Hematopoietic multipotent progenitor cell treated with erythropoietin and hydrocortisone succinate and interleukin-3 and kit ligand, for 6 days (in vitro differentiated cells): Measurements from ENCODE around the gene SLC66A1.
"Not testable (repeated sequence)": the region's sequence is repeated elsewhere in the genome, so short reads cannot be mapped to it uniquely, and the experiment has no call there.

Experiments
- DNase-seq: peaks from one replicate; pipeline ENCODE4 v3.0.0-alpha.2; 2015

Gene SLC66A1

DNA sequence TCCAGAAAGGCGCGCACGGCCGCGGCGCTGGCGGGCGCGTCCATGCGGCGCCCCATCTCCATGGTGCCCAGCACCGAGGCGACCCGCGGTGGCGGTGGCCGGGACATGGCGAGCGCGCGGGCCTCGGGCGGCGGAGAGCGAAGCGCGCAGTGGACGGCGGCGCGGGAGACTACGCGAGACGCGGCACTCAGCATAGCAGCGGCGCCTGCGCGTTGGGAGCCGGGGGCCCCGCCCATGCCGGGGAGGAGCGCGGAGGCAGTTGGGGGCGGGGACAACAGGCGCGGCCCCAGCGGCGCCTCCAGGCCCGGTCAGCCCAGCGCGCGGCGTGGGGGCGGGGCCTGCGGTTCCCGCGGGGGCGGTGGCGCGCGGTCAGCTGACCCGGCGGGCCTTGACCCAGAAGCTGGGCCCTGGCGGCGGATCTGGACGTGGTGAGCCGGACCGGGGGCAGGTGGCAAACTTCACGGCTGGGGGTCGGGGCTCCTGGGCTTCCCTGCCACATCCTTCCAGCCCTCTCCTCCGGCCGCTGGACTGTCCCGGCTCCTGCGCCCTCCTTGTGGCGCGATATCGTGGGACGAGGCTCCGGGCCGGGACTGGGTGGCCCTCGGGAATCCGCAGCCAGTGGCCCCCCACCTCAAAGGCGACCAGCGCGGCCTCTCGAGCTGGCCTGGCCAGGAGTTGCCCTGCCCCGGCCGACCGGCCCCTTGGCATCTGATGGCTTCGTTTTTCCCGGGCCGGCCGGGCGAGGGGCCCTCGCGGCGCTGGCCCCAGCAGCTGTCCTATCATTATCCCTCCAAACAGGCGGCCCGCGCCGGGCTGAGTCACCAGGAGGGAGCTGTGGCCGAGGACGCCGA is at the start of gene SLC66A1, which contains the start of gene AKR7A2:
TSS of gene SLC66A1 (plus strand) at position 396 of the 851 bp plus-strand sequence. CDS start 5,352 bp downstream, outside the sequence.
TSS of gene AKR7A2 (minus strand) at position 214 of the 851 bp plus-strand sequence. CDS start at position 194, 20 bp downstream.
- peak; percentile 96 for DNase-seq

DNA sequence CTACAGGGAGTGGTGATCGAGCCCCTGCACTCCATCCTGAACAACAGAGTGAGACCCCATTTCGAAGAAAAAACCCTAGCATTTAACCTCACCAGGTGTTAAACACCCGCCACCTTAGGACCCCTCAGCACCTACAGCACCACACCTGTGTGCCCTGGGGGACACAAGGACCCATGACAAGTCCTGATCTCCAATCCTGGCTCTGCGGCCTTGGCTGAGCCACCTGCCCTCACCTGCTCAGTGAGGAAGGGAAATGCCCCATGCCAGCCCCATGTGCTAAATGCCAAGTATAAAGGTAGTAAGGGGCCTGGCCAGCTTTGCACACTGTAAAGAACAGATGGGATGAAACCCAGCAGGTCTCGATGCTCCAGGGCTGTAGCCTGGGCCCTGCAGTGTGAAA is 49.4 kb upstream of the SLC66A1 start:
- DNase-seq: no peak

GRCh38 chr1:19268445-19268844 is 43.7 kb upstream of the SLC66A1 start:
- no peak for DNase-seq

DNA sequence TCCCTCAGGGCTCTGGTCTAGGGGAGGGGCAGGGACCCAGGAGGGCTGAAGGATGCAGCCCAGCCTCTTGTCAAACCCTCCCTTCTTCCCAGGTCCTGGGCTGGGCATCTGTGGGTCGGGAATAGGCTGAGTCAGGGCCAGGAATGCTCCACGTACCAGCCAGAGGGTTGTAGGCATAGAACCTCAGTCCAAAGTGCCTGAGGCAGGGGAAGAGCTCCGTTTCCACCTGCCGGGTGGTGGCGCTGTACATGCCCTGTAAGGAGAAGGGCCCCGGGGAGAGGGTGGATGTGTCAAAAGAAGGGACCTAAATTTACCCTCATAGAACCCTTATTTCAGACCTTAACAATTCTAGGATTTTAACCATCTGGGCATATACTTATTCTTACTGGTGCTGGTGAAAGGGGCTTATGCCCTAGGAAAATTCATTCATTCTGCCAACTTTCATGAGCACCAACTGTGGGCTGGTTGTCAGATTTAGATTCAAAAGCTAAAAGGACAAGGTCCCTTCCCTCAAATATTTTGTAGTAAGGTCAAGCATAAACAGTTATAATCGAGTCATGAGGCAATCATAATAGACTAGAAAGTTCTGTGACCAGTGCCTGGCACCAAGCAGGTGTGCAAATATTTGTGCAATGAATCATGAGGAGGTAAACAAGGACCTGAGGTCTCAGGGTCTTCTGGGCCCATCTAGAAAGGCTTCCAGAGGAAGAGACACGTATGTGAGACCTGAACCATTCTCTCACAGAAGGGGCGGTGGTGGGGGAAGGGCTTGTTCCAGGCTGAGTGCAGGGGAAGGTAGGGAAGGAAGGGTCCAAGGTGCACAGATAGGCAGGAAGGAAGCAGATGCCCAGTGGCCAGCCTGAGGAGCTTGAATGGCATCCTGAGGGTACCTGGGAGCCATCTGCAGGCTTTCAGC is 42.4 kb upstream of the SLC66A1 start:
- DNase-seq: not testable (repeated sequence)

- DNase-seq: not testable (repeated sequence)
These were observed 41.8 kb upstream of the SLC66A1 start for GRCh38 chr1:19270343-19270730.

DNA sequence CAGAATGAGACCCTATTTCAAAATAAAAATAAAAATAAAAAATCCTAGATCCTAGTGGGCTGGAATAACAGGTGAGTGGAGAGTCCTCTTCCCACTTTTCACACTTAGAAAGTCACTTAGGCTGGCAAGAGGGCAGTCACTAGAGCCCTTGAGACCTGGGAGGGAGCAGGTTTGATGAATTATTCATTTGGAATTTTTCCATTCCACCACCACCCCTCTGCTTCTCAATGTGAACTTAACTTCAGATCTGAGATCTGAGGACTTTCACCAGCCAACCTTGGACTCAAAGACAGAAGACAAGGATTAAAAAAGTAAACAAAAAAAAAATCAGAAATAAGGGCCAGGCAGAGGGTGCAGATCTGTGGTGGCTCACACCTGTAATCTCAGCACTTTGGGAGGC is 40.1 kb upstream of the SLC66A1 start:
- no peak for DNase-seq

- DNase-seq: no peak
These were observed 38.9 kb upstream of the SLC66A1 start for GRCh38 chr1:19273106-19273843.

DNA sequence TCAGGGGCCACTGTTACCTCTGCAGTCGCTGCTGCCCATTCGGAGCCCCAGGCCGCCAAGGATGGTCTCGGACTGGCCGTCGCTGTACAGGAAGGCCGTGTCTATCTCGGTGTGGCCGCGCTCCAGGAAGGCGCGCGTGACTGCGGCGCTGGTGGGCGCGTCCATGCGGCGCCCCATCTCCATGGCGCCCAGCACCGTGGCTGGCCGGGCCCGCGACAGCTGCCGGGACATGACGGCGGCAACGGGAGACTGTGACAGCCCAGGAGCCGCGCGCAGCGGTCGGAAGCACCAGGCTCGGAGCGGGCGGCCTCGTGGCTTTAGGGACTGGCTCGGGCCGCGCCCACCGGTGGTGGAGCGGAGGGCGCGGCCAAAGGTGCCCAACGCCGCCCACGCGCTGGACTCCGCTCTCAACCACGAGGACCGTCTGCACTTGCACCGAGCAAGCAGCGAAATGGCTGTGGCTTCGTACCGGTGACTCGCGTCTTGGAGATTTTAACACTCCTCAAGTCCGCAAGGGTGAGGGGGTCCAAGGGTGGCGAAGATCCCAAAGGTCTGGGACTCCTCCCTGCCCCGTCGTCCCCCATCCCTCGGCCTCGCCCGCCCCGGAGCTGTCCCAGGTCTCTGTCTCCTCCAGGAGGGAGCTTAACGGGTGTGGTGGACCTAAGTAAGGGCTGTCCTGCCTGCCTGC is 38.1 kb upstream of the SLC66A1 start:
- peak; percentile 42 for DNase-seq

DNA sequence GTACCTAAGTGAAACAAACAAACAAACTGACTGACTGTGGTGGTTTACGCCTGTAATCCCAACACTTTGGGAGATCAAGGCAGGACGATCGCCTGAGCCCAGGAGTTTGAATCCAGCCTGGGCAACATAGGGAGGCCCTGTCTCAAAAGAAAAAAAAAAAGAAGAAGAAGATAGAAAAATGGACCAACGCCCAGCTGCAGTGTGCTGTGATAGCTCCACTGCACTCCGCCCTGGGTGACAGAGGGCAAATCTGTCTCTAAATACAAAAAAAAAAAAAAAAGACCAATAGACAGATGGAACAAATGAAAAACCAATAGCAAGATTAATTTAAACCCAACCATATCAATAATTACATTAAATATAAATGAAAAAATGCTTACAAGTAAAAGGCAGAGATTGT is 37.5 kb upstream of the SLC66A1 start:
- DNase-seq: peak; percentile 61

GRCh38 chr1:19283891-19284290 is 28.2 kb upstream of the SLC66A1 start:
- DNase-seq: no peak

DNA sequence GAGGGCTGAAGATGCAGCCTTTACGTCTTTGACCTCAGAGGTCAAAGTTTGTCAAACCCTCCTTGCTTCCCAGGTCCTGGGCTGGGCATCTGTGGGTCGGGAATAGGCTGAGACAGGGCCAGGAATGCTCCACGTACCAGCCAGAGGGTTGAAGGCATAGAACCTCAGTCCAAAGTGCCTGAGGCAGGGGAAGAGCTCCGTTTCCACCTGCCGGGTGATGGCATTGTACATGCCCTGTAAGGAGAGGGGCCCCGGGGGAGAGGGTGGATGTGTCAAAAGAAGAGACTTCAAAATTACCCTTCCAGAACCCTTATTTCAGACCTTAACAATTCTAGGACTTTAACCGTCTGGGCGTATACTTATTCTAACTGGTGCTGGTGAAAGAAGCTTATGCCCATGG is 27.2 kb upstream of the SLC66A1 start:
- no peak for DNase-seq

DNA sequence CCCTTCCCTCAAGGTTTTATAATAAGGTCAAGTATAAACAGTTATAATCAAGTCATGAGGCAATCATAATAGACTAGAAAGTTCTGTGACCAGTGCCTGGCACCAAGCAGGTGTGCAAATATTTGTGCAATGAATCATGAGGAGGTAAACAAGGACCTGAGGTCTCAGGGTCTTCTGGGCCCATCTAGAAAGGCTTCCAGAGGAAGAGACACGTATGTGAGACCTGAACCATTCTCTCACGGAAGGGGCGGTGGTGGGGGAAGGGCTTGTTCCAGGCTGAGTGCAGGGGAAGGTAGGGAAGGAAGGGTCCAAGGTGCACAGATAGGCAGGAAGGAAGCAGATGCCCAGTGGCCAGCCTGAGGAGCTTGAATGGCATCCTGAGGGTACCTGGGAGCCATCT is 26.8 kb upstream of the SLC66A1 start:
- not testable (repeated sequence) for DNase-seq

DNA sequence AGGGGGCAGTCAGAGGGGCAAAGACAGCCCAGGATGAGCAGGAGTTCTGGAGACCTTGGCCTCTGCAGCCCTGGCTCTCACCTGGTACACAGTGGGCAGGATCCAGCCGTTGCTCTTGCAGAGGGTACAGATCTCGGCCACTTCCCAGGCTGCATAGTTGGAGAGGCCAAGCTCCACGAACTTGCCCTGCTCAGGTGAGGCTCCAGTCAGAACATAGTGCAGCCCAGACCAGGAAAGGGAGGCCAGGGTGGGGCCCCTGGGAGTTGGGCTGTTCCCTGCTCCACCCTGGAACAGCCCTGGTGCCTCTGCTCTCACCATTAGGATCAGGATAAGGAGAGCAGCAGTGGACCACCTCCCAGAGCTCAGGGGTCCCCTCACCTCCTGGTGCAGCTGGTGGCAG is 26.3 kb upstream of the SLC66A1 start:
- not testable (repeated sequence) for DNase-seq

DNA sequence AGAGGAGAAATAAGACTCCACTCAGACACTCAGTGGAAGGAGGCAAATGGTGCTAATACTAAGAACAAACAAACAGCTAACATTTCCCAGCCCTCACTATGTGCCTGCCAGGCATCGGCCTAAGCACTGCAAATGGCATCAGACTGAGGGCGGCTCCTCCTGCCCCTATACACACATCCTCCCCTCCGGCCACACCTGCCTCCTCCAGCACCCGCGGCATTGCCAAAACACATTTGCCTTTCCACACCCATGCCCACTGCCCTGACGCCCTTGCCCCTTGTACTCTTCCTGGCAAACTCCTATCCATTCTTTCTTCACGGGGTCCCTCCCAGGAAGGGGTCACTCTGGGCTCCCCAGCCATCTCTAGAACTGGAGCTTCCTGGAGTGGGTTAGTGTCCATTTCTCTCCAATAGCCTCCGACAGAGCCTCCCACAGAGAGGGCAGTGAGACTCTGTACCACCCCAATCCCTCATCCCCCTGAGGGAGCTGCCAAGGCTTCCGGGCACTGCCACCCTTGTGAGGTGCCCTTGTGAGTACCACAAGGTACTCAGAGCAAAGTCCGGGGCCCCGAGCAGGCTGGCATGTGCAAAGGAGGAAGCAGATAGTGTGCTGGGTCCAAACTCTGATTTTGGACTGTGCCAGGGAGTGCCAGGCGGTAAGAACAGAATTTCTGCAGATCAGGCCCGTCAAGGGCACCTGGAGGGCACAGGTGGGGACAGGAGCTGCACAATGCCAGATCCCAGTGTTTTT is 24.5 kb upstream of the SLC66A1 start:
- no peak for DNase-seq

- DNase-seq: peak; percentile 84
These were observed 23.5 kb upstream of the SLC66A1 start, which contains the start of gene AKR7A3 for GRCh38 chr1:19288324-19289241. TSS of gene AKR7A3 (minus strand) at chr1:19288770. CDS start at chr1:19288709, 61 bp downstream.

DNA sequence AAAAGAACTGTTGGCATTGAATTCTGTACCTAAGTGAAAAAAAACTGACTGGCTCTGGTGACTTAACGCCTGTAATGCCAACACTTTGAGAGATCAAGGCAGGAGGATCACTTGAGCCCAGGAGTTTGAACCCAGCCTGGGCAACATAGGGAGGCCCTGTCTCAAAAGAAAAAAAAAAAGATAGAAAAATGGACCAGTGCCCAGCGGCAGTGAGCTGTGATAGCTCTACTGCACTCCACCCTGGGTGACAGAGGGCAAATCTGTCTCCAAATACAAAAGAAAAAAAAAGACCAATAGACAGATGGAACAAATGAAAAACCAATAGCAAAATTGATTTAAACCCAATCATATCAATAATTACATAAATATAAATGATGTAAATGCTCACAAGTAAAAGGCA is 22.9 kb upstream of the SLC66A1 start:
- DNase-seq: no peak

GRCh38 chr1:19294638-19295037 is 17.5 kb upstream of the SLC66A1 start:
- DNase-seq: no peak

DNA sequence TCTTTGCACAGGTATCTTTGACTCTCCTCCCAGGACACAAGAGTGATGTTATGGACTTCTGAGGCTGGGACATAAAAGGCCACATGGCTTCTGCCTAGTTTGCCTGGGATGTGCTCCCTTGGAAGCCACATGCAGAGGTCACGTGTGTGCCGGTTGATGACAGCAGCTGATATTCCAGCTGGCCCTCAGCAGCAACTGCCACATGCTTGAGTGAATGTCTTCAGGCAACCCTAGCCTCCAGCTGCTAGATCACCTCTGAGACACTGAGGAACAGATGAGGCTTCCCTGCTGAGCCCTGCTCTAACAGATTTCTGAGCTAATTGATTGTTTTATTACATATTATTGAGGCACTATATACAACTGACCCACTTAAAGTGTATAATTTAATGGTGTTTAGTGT is 11.9 kb upstream of the SLC66A1 start:
- no peak for DNase-seq

DNA sequence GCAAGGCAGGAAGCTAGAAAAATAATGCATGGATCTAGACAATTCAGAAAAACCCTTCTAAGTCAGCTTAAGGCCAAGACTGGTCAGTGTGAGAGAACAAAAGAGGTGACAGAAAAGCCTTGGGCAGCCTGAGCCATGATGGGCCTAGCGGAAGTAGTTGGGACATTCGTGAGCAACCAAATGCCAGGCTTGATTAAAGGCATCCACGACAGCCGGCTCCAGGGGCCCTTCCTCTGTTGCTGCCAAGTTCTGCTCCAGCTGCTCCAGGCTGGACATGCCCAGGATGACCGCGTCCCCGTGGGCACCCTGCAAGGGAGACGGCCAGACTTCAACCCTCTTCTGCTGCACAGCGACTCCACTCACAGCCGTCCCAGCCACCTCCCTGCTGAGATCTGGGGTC is 8.0 kb upstream of the SLC66A1 start:
- not testable (repeated sequence) for DNase-seq

DNA sequence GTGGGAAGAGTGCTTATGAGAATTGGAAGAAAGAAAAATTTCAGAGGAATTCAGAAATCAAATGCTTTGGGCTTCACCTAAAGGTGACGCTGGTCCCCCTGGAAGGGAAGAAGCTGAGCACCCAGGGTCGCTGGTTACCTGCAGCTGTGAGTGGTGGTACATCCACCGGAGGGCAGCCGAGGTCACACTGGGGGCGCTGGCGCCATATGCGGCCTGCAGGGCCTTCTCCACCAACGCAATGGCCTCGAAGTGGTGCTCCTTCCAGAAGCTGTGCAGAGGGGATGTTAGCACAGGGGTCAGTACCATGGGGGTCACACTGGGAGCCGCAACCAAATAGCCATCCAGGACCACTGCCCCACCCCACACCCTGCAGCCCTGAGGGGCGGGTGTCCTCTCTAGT is 6.2 kb upstream of the SLC66A1 start:
- DNase-seq: no peak
